ENCODE results near the gene NPM1. TPM values are rescaled to one million over a fixed set of nuclear protein-coding genes. Genes with fewer than 3 reads are reported as not detected.

The NPM1 gene
- total RNA-seq, 2 experiments from 2014 or later, result 993 to 1,002 TPM

GRCh38 chr5:171429543-171429910, 41.9 kb downstream of the NPM1 start:
- POLR2A ChIA-PET, result no interaction called here
- H3K4me1 Mint-ChIP-seq, result peaks cover 5% of the 10 kb centered on the region
- H3K27me3 Mint-ChIP-seq, result no peaks in the 10 kb centered on the region
- no peak for ATAC-seq (ENCODE audit: low read depth)
- H3K4me3 Mint-ChIP-seq, result no peak overlapping the region
- no peaks in the 10 kb centered on the region for H3K36me3 Mint-ChIP-seq
- peak; percentile 2 for DNase-seq
- no peaks in the 10 kb centered on the region for H3K9me3 Mint-ChIP-seq
- H3K27ac Mint-ChIP-seq, result no peak overlapping the region

DNA sequence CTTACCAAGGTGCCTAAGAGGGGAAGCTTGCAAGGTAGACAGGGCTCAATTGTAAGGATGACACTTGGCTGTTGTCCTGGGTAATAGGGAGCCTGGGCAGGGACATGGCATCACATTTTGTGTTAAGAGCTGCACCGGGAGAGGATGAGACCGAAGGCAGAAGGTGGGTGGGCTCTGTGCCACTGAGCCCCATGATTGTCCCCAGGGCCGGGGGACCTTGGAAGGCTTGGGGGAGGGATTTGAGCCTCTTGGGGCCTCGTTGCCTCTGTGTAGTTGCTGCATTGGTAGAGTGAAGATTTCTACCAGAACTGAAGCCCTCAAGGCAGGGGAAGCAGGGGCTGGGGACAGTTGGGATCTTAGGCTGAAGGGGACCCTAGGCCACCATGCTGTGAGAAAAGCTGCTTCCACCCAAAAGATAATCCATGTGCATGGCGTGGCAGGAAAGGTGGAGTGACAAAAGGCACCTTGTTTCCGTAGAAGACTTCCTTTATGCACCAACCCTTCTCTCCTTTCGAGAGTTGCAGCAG, 43.7 kb downstream of the NPM1 start:
- no peak overlapping the region for H3K27ac Mint-ChIP-seq
- H3K27me3 Mint-ChIP-seq, result no peaks in the 10 kb centered on the region
- no peaks in the 10 kb centered on the region for H3K36me3 Mint-ChIP-seq
- peaks cover 6% of the 10 kb centered on the region for H3K4me1 Mint-ChIP-seq
- DNase-seq, result no peak
- no peak overlapping the region for H3K4me3 Mint-ChIP-seq
- ATAC-seq (ENCODE audit: low read depth), result no peak
- H3K9me3 Mint-ChIP-seq, result no peaks in the 10 kb centered on the region
- POLR2A ChIA-PET, result no interaction called here

DNA sequence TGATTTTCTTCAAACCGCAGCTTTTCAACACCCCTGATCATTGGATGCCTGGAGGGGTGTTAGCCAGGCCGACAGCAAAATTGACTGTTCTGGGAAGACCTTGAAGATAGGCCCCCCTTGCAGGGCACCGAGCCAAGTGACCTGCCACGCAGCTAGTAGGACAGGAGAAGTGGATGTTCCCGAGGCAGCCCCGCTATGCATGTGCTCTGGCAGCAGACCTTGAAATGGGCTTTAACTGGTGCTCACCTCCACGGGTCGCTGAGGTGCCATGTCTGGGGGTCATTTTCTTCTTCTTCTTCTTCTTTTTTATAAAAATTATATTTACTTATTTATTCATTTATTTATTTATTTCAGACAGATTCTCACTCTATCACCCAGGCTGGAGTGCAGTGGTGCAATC, 44.4 kb downstream of the NPM1 start:
- POLR2A ChIA-PET, result no interaction called here
- DNase-seq (no peak), ATAC-seq (ENCODE audit: low read depth) (no peak)
- no peak overlapping the region for H3K4me3 Mint-ChIP-seq
- no peaks in the 10 kb centered on the region for H3K27me3 Mint-ChIP-seq
- no peaks in the 10 kb centered on the region for H3K36me3 Mint-ChIP-seq
- H3K4me1 Mint-ChIP-seq, result peaks cover 6% of the 10 kb centered on the region
- H3K9me3 Mint-ChIP-seq, result no peaks in the 10 kb centered on the region
- H3K27ac Mint-ChIP-seq, result no peak overlapping the region

- no peaks in the 10 kb centered on the region for H3K27me3 Mint-ChIP-seq
- POLR2A ChIA-PET, result no interaction called here
- no peak for ATAC-seq (ENCODE audit: low read depth)
- H3K4me3 Mint-ChIP-seq, result no peak overlapping the region
- H3K9me3 Mint-ChIP-seq, result no peaks in the 10 kb centered on the region
- H3K36me3 Mint-ChIP-seq, result no peaks in the 10 kb centered on the region
- H3K4me1 Mint-ChIP-seq, result peaks cover 6% of the 10 kb centered on the region
- DNase-seq, result no peak
- H3K27ac Mint-ChIP-seq, result no peak overlapping the region
Measured at GRCh38 chr5:171432583-171433351, 45.1 kb downstream of the NPM1 start.

GRCh38 chr5:171433352-171433698, 45.7 kb downstream of the NPM1 start:
- Mint-ChIP-seq H3K27me3 (no peaks in the 10 kb centered on the region), H3K27ac (no peak overlapping the region), H3K9me3 (no peaks in the 10 kb centered on the region), H3K4me1 (peaks cover 6% of the 10 kb centered on the region), H3K36me3 (no peaks in the 10 kb centered on the region), H3K4me3 (no peak overlapping the region)
- POLR2A ChIA-PET, result no interaction called here
- DNase-seq (no peak), ATAC-seq (ENCODE audit: low read depth) (no peak)

GRCh38 chr5:171433982-171434676, 46.5 kb downstream of the NPM1 start:
- POLR2A ChIA-PET, result no interaction called here
- Mint-ChIP-seq H3K4me3 (no peak overlapping the region), H3K4me1 (peaks cover 6% of the 10 kb centered on the region), H3K27ac (no peak overlapping the region), H3K36me3 (no peaks in the 10 kb centered on the region), H3K27me3 (no peaks in the 10 kb centered on the region), H3K9me3 (no peaks in the 10 kb centered on the region)
- ATAC-seq (ENCODE audit: low read depth) (no peak), DNase-seq (no peak)

DNA sequence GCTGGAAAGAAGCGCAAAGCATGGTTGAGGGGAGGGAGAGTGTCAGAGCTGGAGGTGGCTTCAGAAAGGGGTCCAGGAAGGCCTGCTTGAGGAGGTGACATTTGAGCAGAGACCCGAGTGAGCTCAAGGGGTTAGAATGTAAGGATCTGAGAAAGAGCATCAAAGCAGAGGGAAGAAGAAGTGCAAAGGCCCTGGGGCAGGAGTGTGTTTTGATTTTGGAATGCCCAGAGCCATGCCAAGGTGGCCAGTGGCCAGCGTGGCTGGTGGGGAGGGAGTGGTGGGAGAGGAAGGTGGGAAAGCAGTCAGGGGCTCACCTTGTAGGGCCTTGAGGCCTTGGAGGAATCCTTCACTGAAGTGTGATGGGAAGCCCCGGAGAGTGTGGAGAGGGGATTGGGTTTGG, 47.2 kb downstream of the NPM1 start:
- Mint-ChIP-seq H3K4me1 (peaks cover 6% of the 10 kb centered on the region), H3K4me3 (no peak overlapping the region), H3K27ac (no peak overlapping the region), H3K36me3 (no peaks in the 10 kb centered on the region), H3K27me3 (no peaks in the 10 kb centered on the region), H3K9me3 (no peaks in the 10 kb centered on the region)
- ATAC-seq (ENCODE audit: low read depth) (no peak), DNase-seq (no peak)
- POLR2A ChIA-PET, result no interaction called here

GRCh38 chr5:171435908-171436307, 48.3 kb downstream of the NPM1 start:
- DNase-seq, result no peak
- H3K9me3 Mint-ChIP-seq, result no peaks in the 10 kb centered on the region
- H3K27ac Mint-ChIP-seq, result no peak overlapping the region
- POLR2A ChIA-PET, result no interaction called here
- H3K4me3 Mint-ChIP-seq, result no peak overlapping the region
- H3K4me1 Mint-ChIP-seq, result peaks cover 6% of the 10 kb centered on the region
- H3K27me3 Mint-ChIP-seq, result no peaks in the 10 kb centered on the region
- H3K36me3 Mint-ChIP-seq, result no peaks in the 10 kb centered on the region
- no peak for ATAC-seq (ENCODE audit: low read depth)

GRCh38 chr5:171436804-171437285, 49.2 kb downstream of the NPM1 start:
- H3K27me3 Mint-ChIP-seq, result no peaks in the 10 kb centered on the region
- no peak for DNase-seq
- H3K27ac Mint-ChIP-seq, result no peak overlapping the region
- POLR2A ChIA-PET, result no interaction called here
- peaks cover 6% of the 10 kb centered on the region for H3K4me1 Mint-ChIP-seq
- H3K9me3 Mint-ChIP-seq, result no peaks in the 10 kb centered on the region
- H3K4me3 Mint-ChIP-seq, result no peak overlapping the region
- H3K36me3 Mint-ChIP-seq, result no peaks in the 10 kb centered on the region
- ATAC-seq (ENCODE audit: low read depth), result no peak

GRCh38 chr5:171437286-171437821, 49.7 kb downstream of the NPM1 start:
- Mint-ChIP-seq H3K4me1 (peaks cover 6% of the 10 kb centered on the region), H3K27me3 (no peaks in the 10 kb centered on the region), H3K4me3 (no peak overlapping the region), H3K27ac (no peak overlapping the region), H3K9me3 (no peaks in the 10 kb centered on the region), H3K36me3 (no peaks in the 10 kb centered on the region)
- DNase-seq (no peak), ATAC-seq (ENCODE audit: low read depth) (no peak)
- POLR2A ChIA-PET, result no interaction called here

GRCh38 chr5:171438738-171439137, 51.1 kb downstream of the NPM1 start:
- peaks cover 2% of the 10 kb centered on the region for H3K27me3 Mint-ChIP-seq
- POLR2A ChIA-PET, result no interaction called here
- ATAC-seq (ENCODE audit: low read depth) (no peak), DNase-seq (no peak)
- H3K4me3 Mint-ChIP-seq, result no peak overlapping the region
- H3K9me3 Mint-ChIP-seq, result no peaks in the 10 kb centered on the region
- H3K4me1 Mint-ChIP-seq, result peaks cover 2% of the 10 kb centered on the region
- H3K36me3 Mint-ChIP-seq, result no peaks in the 10 kb centered on the region
- H3K27ac Mint-ChIP-seq, result no peak overlapping the region

DNA sequence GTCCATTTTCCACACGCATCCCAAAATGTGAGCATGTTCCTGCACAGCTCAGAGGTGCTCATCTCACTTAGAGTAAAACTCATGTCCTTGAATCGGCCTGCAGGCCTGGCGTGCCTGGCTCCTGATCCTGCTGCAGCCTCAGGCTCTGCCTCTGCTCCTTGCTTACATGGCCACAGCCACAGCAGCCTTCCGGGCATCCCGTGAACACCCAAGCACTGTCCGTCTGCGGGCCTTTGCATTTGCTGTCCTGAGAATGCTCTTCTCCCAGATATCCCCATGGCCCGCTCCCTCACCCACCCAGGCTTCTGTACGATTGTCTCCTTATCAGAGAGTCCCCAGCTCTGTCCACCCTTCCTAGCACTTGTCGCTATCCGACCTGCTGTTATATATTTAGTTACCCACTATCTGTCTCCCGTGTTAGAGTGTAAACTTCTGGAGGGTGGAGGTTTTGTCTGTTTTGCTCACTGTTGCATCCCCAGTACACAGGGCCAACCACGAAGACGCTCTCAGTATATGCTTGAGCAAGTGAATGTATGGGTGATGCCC, 53.7 kb downstream of the NPM1 start:
- no peak overlapping the region for H3K27ac Mint-ChIP-seq

DNA sequence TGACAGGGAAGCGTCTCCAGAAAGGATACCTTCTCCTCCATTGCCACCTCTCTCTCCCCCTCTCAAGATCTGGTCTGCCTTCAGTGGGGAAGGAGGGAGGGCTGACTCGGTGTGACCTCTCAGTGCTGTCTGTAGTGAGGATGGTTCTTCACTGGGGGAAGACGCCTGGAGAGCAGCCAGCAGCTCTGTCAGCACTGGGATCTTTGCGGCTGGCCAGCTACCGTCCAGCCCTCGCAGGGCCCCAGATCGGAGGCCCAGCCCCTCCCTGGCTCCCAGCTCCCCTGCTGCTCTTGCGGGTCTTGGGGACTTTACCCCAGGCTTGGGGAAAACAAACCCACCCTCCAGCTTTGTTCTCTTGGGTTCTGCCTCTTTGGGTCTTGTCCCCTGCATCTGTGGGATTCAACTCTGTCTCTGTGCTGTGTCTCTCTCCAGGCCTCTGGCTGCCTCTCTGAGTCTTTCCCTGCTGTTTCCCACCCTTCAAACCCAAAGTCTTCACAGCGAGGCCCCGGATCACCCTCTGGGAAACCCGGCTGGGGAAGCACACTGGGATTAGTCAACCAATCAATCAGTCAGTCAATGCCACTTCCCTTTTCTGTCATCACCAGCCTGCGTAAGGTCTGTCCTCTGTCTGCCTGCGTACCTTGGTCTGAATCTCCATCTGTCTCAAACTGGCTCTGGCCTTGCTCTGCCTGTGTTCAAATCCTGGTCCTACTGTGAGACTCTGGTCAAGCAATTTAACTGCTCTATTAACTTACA, 54.8 kb downstream of the NPM1 start:
- POLR2A ChIA-PET, result no interaction called here
- DNase-seq (no peak), ATAC-seq (ENCODE audit: low read depth) (no peak)
- Mint-ChIP-seq H3K9me3 (no peaks in the 10 kb centered on the region), H3K36me3 (no peaks in the 10 kb centered on the region), H3K4me3 (no peak overlapping the region), H3K27me3 (peaks cover 8% of the 10 kb centered on the region), H3K4me1 (no peaks in the 10 kb centered on the region), H3K27ac (no peak overlapping the region)

More for the DNA sequence above, 53.7 kb downstream of the NPM1 start:
- ATAC-seq (ENCODE audit: low read depth) (no peak), DNase-seq (no peak)
- Mint-ChIP-seq H3K36me3 (no peaks in the 10 kb centered on the region), H3K27me3 (peaks cover 2% of the 10 kb centered on the region), H3K4me1 (no peaks in the 10 kb centered on the region), H3K9me3 (no peaks in the 10 kb centered on the region), H3K4me3 (no peak overlapping the region)
- POLR2A ChIA-PET, result no interaction called here
